SK-N-SH treated with all-trans-retinoic acid at 6 μM for 48 hours (cell line): Measurements from ENCODE around the gene TSN.

Experiments used
- ARNTL ChIP-seq: fragments of 450-650 bp; formaldehyde crosslinking; IDR thresholded peaks from 2 replicates; pipeline ENCODE4 v1.5.0; 2020; ENCODE audit warnings: low read depth, mild to moderate bottlenecking, moderate library complexity, borderline replicate concordance
- BACH2 ChIP-seq: fragments of 250-450 bp; sonication (Bioruptor Pico); IDR thresholded peaks from 2 replicates; pipeline ENCODE4 v1.9.0; 2021; ENCODE audit warnings: mild to moderate bottlenecking, borderline replicate concordance
- CREB5 ChIP-seq: fragments of 250-450 bp; sonication (Bioruptor Pico); IDR thresholded peaks from 2 replicates; pipeline ENCODE4 v1.5.1; 2020; ENCODE audit warnings: low read depth, mild to moderate bottlenecking, moderate library complexity
- ESRRG ChIP-seq: fragments of 250-450 bp; sonication (Bioruptor Pico); IDR thresholded peaks from 2 replicates; pipeline ENCODE4 v1.6.1; 2021; ENCODE audit warnings: mild to moderate bottlenecking
- GLIS3 ChIP-seq: fragments of 250-450 bp; sonication (Bioruptor Pico); IDR thresholded peaks from 2 replicates; pipeline ENCODE4 v1.5.0; 2020; ENCODE audit warnings: mild to moderate bottlenecking, moderate library complexity
- PATZ1 ChIP-seq: fragments of 250-450 bp; sonication (Bioruptor Pico); IDR thresholded peaks from 2 replicates; pipeline ENCODE4 v1.8.0; 2020; ENCODE audit warnings: mild to moderate bottlenecking, moderate library complexity, borderline replicate concordance
- PPARA ChIP-seq: fragments of 250-450 bp; sonication (Bioruptor Pico); IDR thresholded peaks from 2 replicates; pipeline ENCODE4 v1.5.0; 2020; ENCODE audit warnings: mild to moderate bottlenecking, borderline replicate concordance
- RARB ChIP-seq: fragments of 250-450 bp; sonication (Bioruptor Pico); IDR thresholded peaks from 2 replicates; pipeline ENCODE4 v1.8.0; 2021; ENCODE audit warnings: mild to moderate bottlenecking, moderate library complexity
- TOX ChIP-seq: fragments of 250-450 bp; sonication (Bioruptor Pico); IDR thresholded peaks from 2 replicates; pipeline ENCODE4 v1.8.0; 2021; ENCODE audit warnings: mild to moderate bottlenecking, moderate library complexity, borderline replicate concordance
- ZC3H10 ChIP-seq: fragments of 250-450 bp; sonication (Bioruptor Pico); IDR thresholded peaks from 2 replicates; pipeline ENCODE4 v1.5.1; 2021; ENCODE audit warnings: mild to moderate bottlenecking, moderate library complexity
- ZFP3 ChIP-seq: fragments of 250-450 bp; sonication (Bioruptor Pico); IDR thresholded peaks from 2 replicates; pipeline ENCODE4 v1.5.0; 2020; ENCODE audit warnings: mild to moderate bottlenecking, moderate library complexity
- ZNF8 ChIP-seq: fragments of 450-650 bp; formaldehyde crosslinking; IDR thresholded peaks from 2 replicates; pipeline ENCODE4 v1.5.0; 2020; ENCODE audit warnings: mild to moderate bottlenecking, moderate library complexity
- TF ChIP-seq, protein P1 (sequence below): fragments of 250-450 bp; sonication (Bioruptor Pico); IDR thresholded peaks from 2 replicates; pipeline ENCODE4 v1.5.0; 2020; ENCODE audit warnings: mild to moderate bottlenecking, moderate library complexity

DNA sequence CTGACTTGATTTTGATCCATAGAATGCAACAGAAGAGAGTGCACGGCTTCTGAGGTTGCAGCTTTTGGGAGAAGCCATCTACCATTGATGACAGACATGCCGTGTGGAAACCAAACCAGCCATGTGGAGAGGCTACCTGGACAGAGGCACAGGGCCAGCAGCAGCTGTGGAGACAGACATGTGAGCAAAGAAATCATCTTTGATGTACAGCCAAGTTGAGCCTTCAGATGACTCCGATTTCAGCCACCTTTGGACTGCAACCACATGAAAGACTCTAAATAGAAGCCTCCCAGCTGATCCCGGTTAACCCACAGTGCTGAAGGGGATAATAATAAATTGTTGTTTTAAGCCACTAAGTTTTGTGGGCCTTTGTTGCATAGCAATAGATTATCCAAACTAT lies 54.2 kb downstream of the TSN start:
- TF ChIP-seq CREB5 (CRISPR knock-in tag) (no peak), PATZ1 (CRISPR knock-in tag) (no peak), ZC3H10 (CRISPR knock-in tag) (no peak), PPARA (CRISPR knock-in tag) (no peak), ESRRG (CRISPR knock-in tag) (no peak), GLIS3 (CRISPR knock-in tag) (no peak), ZFP3 (CRISPR knock-in tag) (no peak), ARNTL (CRISPR knock-in tag) (no peak), BACH2 (CRISPR knock-in tag) (no peak), TOX (CRISPR knock-in tag) (no peak), ZNF8 (CRISPR knock-in tag) (no peak), RARB (CRISPR knock-in tag) (no peak)
- TF ChIP-seq, protein P1, sequence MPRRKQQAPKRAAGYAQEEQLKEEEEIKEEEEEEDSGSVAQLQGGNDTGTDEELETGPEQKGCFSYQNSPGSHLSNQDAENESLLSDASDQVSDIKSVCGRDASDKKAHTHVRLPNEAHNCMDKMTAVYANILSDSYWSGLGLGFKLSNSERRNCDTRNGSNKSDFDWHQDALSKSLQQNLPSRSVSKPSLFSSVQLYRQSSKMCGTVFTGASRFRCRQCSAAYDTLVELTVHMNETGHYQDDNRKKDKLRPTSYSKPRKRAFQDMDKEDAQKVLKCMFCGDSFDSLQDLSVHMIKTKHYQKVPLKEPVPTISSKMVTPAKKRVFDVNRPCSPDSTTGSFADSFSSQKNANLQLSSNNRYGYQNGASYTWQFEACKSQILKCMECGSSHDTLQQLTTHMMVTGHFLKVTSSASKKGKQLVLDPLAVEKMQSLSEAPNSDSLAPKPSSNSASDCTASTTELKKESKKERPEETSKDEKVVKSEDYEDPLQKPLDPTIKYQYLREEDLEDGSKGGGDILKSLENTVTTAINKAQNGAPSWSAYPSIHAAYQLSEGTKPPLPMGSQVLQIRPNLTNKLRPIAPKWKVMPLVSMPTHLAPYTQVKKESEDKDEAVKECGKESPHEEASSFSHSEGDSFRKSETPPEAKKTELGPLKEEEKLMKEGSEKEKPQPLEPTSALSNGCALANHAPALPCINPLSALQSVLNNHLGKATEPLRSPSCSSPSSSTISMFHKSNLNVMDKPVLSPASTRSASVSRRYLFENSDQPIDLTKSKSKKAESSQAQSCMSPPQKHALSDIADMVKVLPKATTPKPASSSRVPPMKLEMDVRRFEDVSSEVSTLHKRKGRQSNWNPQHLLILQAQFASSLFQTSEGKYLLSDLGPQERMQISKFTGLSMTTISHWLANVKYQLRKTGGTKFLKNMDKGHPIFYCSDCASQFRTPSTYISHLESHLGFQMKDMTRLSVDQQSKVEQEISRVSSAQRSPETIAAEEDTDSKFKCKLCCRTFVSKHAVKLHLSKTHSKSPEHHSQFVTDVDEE (CRISPR knock-in tag), result no peak
